ENCODE data around the gene PCDH9. TPM values are rescaled to one million over a fixed set of nuclear protein-coding genes. Genes with fewer than 3 reads are reported as not detected.

The PCDH9 gene
- total and polyA plus RNA-seq, 2 of the 13 experiments (the other 11 are each of a cell fraction or from before 2014, with no cell fraction given) = 0.09 TPM; not detected in 1

DNA sequence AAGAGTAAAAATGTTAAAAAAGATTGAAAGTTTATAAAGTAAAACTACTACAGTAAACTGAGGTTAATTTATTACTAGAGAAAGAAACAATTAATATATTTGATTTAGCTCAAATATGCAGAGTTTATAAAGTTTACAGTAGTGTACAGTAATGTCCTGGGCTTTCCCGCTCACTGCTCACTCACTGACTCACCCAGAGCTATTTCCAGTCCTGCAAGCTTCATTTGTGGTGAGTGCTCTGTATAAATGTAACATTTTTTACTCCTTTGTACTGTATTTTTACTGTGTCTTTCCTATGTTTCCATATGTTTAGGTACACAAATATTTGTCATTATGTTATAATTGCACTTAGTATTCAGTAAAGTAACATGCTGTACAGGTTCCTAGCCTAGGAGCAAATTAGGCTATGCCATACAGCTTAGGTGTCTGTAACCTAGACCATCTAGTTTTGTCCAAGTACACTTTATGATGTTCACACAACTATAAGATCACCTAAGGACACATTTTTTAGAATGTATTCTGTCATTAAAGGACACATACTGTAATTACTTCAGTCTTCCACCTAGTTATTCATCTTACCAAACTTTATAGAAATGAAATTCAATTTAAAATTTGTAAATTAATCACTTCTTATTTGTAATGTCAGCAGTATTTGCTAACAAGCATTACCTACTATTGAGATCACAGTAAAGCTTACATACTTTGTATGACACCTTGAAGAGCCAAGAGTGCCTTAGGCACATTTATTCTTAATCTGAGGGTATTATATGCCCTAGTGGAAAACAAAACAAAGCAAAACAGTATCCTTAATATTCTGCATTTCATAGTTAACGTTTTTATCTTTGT lies 683.4 kb downstream of the PCDH9 start:
- DNase-seq (ENCODE audit: low spot score) (no peak), ATAC-seq (no peak)
- CTCF ChIA-PET (ENCODE audit: low intra/inter-chr PET ratio, low total read pairs) = no interaction called here

More for the DNA sequence above, 683.4 kb downstream of the PCDH9 start:
- Histone ChIP-seq H3K9ac (ENCODE audit: insufficient read depth, low read depth, low read length) (no peak overlapping the region), H3K27ac (ENCODE audit: extremely low read length, insufficient read depth, low read length) (no peak overlapping the region), H3K79me2 (ENCODE audit: insufficient read depth, low read length) (no peaks in the 10 kb centered on the region), H3K9me3 (ENCODE audit: low read length) (no peaks in the 10 kb centered on the region), H4K20me1 (ENCODE audit: insufficient read depth, low read length) (no peaks in the 10 kb centered on the region), H2AFZ (ENCODE audit: low read length) (no peak overlapping the region), H3K27me3 (ENCODE audit: control insufficient read depth in 1 of 2, insufficient read depth in 2 of 2, low read length in 2 of 2) (no peaks in the 10 kb centered on the region), H3K4me3 (replicated peaks in 1 of 3; ENCODE audit: insufficient read depth in 1 of 3, low read depth in 2 of 3, low read length in 3 of 3) (no peak overlapping the region), H3K4me2 (ENCODE audit: low read depth, low read length) (no peak overlapping the region), H3K4me1 (ENCODE audit: insufficient read depth, low read length) (no peaks in the 10 kb centered on the region), H3K36me3 (replicated peaks in 1 of 2; ENCODE audit: control insufficient read depth in 1 of 2, insufficient read depth in 2 of 2, low read length in 2 of 2) (no peaks in the 10 kb centered on the region)
- no peak for TF ChIP-seq POGZ (CRISPR knock-in tag; IDR thresholded peaks at IDR 0.05)
- no peak for TF ChIP-seq CTCF (CRISPR knock-in tag; IDR thresholded peaks at IDR 0.05)
- no peak for TF ChIP-seq NFYC (CRISPR knock-in tag; IDR thresholded peaks at IDR 0.05)
- TF ChIP-seq ZNF496 (CRISPR knock-in tag; IDR thresholded peaks at IDR 0.05; ENCODE audit: insufficient replicate concordance) = no peak
- TF ChIP-seq ZNF609 (CRISPR knock-in tag; IDR thresholded peaks at IDR 0.05; ENCODE audit: borderline replicate concordance) = no peak
- no peak for TF ChIP-seq NPAS2 (CRISPR knock-in tag; IDR thresholded peaks at IDR 0.05; ENCODE audit: borderline replicate concordance)
- no peak for TF ChIP-seq PHF21A (CRISPR knock-in tag; IDR thresholded peaks at IDR 0.05)
- TF ChIP-seq MAFK (conservative IDR thresholded peaks at IDR 0.05 in 1 of 2, IDR thresholded peaks at IDR 0.05 in 1 of 2; ENCODE audit: low read length in 2 of 2) = peak; percentile 89 to 96
- no peak for TF ChIP-seq ZNF354B (CRISPR knock-in tag; IDR thresholded peaks at IDR 0.05)
- TF ChIP-seq MAFF (IDR thresholded peaks at IDR 0.05; ENCODE audit: low read depth, low read length) = peak; percentile 93
- TF ChIP-seq, protein P1, sequence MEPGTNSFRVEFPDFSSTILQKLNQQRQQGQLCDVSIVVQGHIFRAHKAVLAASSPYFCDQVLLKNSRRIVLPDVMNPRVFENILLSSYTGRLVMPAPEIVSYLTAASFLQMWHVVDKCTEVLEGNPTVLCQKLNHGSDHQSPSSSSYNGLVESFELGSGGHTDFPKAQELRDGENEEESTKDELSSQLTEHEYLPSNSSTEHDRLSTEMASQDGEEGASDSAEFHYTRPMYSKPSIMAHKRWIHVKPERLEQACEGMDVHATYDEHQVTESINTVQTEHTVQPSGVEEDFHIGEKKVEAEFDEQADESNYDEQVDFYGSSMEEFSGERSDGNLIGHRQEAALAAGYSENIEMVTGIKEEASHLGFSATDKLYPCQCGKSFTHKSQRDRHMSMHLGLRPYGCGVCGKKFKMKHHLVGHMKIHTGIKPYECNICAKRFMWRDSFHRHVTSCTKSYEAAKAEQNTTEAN (CRISPR knock-in tag; conservative IDR thresholded peaks at IDR 0.05) = no peak
- POLR2A ChIA-PET = no interaction called here
- intact Hi-C loops (cut with micrococcal nuclease; ENCODE audit: unreplicated experiment) = no loop called here
- 32% methylated on average over 2 of the region's 2 CpGs for WGBS (ENCODE audit: low lambda C conversion rate)
- BruUV-seq (replicated peaks) = no TSS peak
- in situ Hi-C loops (cut with HindIII; ENCODE audit: extremely low pct_ligation_motif_present, low pct_unique_long_range_greater_than_20kb) = no loop called here
- FAIRE-seq = no peak
